Vagina (tissue), 2 donors: ENCODE measurements around the gene FOXF2.

Experiments used
- CTCF ChIP-seq, 3 experiments: fragments of 450-650 bp in 2 of 3; fragments of 200-600 bp in 1 of 3; sonication (generic) in 1 of 3; IDR thresholded peaks; one replicate each; pipeline ENCODE4 v1.5.1; 2017 to 2019; ENCODE audit warnings: antibody characterized with exemption in 3 of 3, mild to moderate bottlenecking in 2 of 3, moderate library complexity in 2 of 3
- POLR2A ChIP-seq, 2 donors: fragments of 450-650 bp; IDR thresholded peaks; one replicate each; pipeline ENCODE4 v1.6.1; 2017; ENCODE audit warnings: antibody characterized with exemption in 2 of 2, mild to moderate bottlenecking in 2 of 2, moderate library complexity in 2 of 2
- POLR2AphosphoS5 ChIP-seq, 2 donors: sonication (generic); formaldehyde crosslinking; IDR thresholded peaks; one replicate each; pipeline ENCODE4 v1.9.0; 2017; ENCODE audit warnings: antibody characterized with exemption in 2 of 2, mild to moderate bottlenecking in 2 of 2, low read depth in 1 of 2; ENCODE audit not compliant: insufficient read depth in 1 of 2

GRCh38 chr6:1417718-1418117 lies 28.3 kb downstream of the FOXF2 start:
- no peak for TF ChIP-seq CTCF (IDR thresholded peaks at IDR 0.05)
- no peak for TF ChIP-seq POLR2AphosphoS5 (IDR thresholded peaks at IDR 0.05; ENCODE audit: insufficient read depth in 1 of 2, low read depth in 1 of 2)
- no peak for TF ChIP-seq POLR2A (IDR thresholded peaks at IDR 0.05)
